ENCODE measurements around the gene EYA4. TPM values are rescaled to one million over a fixed set of nuclear protein-coding genes. Genes with fewer than 3 reads are reported as not detected.

Gene EYA4
- total RNA-seq, 1 experiment from 2014 or later = not detected

GRCh38 chr6:133467982-133468380, 226.8 kb downstream of the EYA4 start:
- ChIA-PET CTCF (interaction anchor here (1.2 kb wide), 1 partner anchor 10 kb away, joined by 3 read pairs; no protein-coding TSS in a partner anchor), POLR2A (no interaction called here)
- H3K36me3 Mint-ChIP-seq (ENCODE audit: insufficient read depth, unreplicated experiment) = no peaks in the 10 kb centered on the region
- H3K27ac Mint-ChIP-seq (ENCODE audit: low read depth, unreplicated experiment) = no peak overlapping the region
- H3K4me3 Mint-ChIP-seq (ENCODE audit: unreplicated experiment) = no peak overlapping the region
- peaks cover 56% of the 10 kb centered on the region for H3K27me3 Mint-ChIP-seq (ENCODE audit: insufficient read depth, unreplicated experiment)
- no TSS peak for BruUV-seq (replicated peaks)
- H3K9me3 Mint-ChIP-seq (ENCODE audit: unreplicated experiment) = no peaks in the 10 kb centered on the region
- no peak for TF ChIP-seq CTCF (IDR thresholded peaks at IDR 0.05; ENCODE audit: unreplicated experiment)
- no peaks in the 10 kb centered on the region for H3K4me1 Mint-ChIP-seq (ENCODE audit: insufficient read depth, unreplicated experiment)
- no peak for DNase-seq (ENCODE audit: unreplicated experiment)
- intact Hi-C loops (cut with micrococcal nuclease) = no loop called here

- Mint-ChIP-seq H3K9me3 (ENCODE audit: unreplicated experiment) (no peaks in the 10 kb centered on the region), H3K36me3 (ENCODE audit: insufficient read depth, unreplicated experiment) (no peaks in the 10 kb centered on the region), H3K27me3 (ENCODE audit: insufficient read depth, unreplicated experiment) (peaks cover 57% of the 10 kb centered on the region), H3K4me1 (ENCODE audit: insufficient read depth, unreplicated experiment) (no peaks in the 10 kb centered on the region), H3K27ac (ENCODE audit: low read depth, unreplicated experiment) (no peak overlapping the region), H3K4me3 (ENCODE audit: unreplicated experiment) (no peak overlapping the region)
- CTCF ChIA-PET = no interaction called here
- BruUV-seq (replicated peaks) = no TSS peak
- POLR2A ChIA-PET = no interaction called here
- no peak for DNase-seq (ENCODE audit: unreplicated experiment)
- intact Hi-C loops (cut with micrococcal nuclease) = no loop called here
- no peak for TF ChIP-seq CTCF (IDR thresholded peaks at IDR 0.05; ENCODE audit: unreplicated experiment)
Measured at GRCh38 chr6:133468591-133468990, 227.4 kb downstream of the EYA4 start.

- peaks cover 57% of the 10 kb centered on the region for H3K27me3 Mint-ChIP-seq (ENCODE audit: insufficient read depth, unreplicated experiment)
- BruUV-seq (replicated peaks) = no TSS peak
- ChIA-PET POLR2A (no interaction called here), CTCF (no interaction called here)
- H3K27ac Mint-ChIP-seq (ENCODE audit: low read depth, unreplicated experiment) = no peak overlapping the region
- H3K4me1 Mint-ChIP-seq (ENCODE audit: insufficient read depth, unreplicated experiment) = no peaks in the 10 kb centered on the region
- TF ChIP-seq CTCF (IDR thresholded peaks at IDR 0.05; ENCODE audit: unreplicated experiment) = no peak
- no peaks in the 10 kb centered on the region for H3K36me3 Mint-ChIP-seq (ENCODE audit: insufficient read depth, unreplicated experiment)
- no peaks in the 10 kb centered on the region for H3K9me3 Mint-ChIP-seq (ENCODE audit: unreplicated experiment)
- DNase-seq (ENCODE audit: unreplicated experiment) = no peak
- intact Hi-C loops (cut with micrococcal nuclease) = no loop called here
- H3K4me3 Mint-ChIP-seq (ENCODE audit: unreplicated experiment) = no peak overlapping the region
Measured at GRCh38 chr6:133474516-133474915, 233.4 kb downstream of the EYA4 start.

- CTCF ChIA-PET = no interaction called here
- POLR2A ChIA-PET = no interaction called here
- H3K36me3 Mint-ChIP-seq (ENCODE audit: insufficient read depth, unreplicated experiment) = no peaks in the 10 kb centered on the region
- no peaks in the 10 kb centered on the region for H3K9me3 Mint-ChIP-seq (ENCODE audit: unreplicated experiment)
- no peak overlapping the region for H3K27ac Mint-ChIP-seq (ENCODE audit: low read depth, unreplicated experiment)
- intact Hi-C loops (cut with micrococcal nuclease) = no loop called here
- no TSS peak for BruUV-seq (replicated peaks)
- H3K4me3 Mint-ChIP-seq (ENCODE audit: unreplicated experiment) = no peak overlapping the region
- H3K27me3 Mint-ChIP-seq (ENCODE audit: insufficient read depth, unreplicated experiment) = peaks cover 79% of the 10 kb centered on the region
- DNase-seq (ENCODE audit: unreplicated experiment) = no peak
- H3K4me1 Mint-ChIP-seq (ENCODE audit: insufficient read depth, unreplicated experiment) = no peaks in the 10 kb centered on the region
- TF ChIP-seq CTCF (IDR thresholded peaks at IDR 0.05; ENCODE audit: unreplicated experiment) = no peak
Measured at GRCh38 chr6:133478673-133479072, 237.5 kb downstream of the EYA4 start.
